Measurements from ENCODE around the gene CDC42BPG. TPM values are rescaled to one million over a fixed set of nuclear protein-coding genes. Genes with fewer than 3 reads are reported as not detected.

Gene CDC42BPG
- total RNA-seq, 1 experiment from 2014 or later, result 3.7 TPM

- CTCF ChIA-PET, result interaction anchor here (0.6 to 0.9 kb wide), 5 partner anchors 15 to 720 kb away, joined by 3 to 5 read pairs (median 3); no protein-coding TSS in a partner anchor
- Mint-ChIP-seq H3K4me1 (ENCODE audit: insufficient read depth, unreplicated experiment) (no peaks in the 10 kb centered on the region), H3K9me3 (ENCODE audit: unreplicated experiment) (no peaks in the 10 kb centered on the region), H3K27ac (ENCODE audit: low read depth, unreplicated experiment) (no peak overlapping the region), H3K36me3 (ENCODE audit: insufficient read depth, unreplicated experiment) (peaks cover 11% of the 10 kb centered on the region), H3K27me3 (ENCODE audit: insufficient read depth, unreplicated experiment) (no peaks in the 10 kb centered on the region), H3K4me3 (ENCODE audit: unreplicated experiment) (no peak overlapping the region)
- intact Hi-C loops (cut with micrococcal nuclease), result no loop called here
- DNase-seq (ENCODE audit: unreplicated experiment), result no peak
- no peak for TF ChIP-seq CTCF (IDR thresholded peaks at IDR 0.05; ENCODE audit: unreplicated experiment)
- no TSS peak for BruUV-seq (replicated peaks)
- POLR2A ChIA-PET, result no interaction called here
These were observed 14.8 kb downstream of the CDC42BPG start for GRCh38 chr11:64829536-64830251.

GRCh38 chr11:64827451-64827839 lies 17.0 kb downstream of the CDC42BPG start:
- TF ChIP-seq CTCF (IDR thresholded peaks at IDR 0.05; ENCODE audit: unreplicated experiment), result no peak
- H3K4me1 Mint-ChIP-seq (ENCODE audit: insufficient read depth, unreplicated experiment), result no peaks in the 10 kb centered on the region
- BruUV-seq (replicated peaks), result no TSS peak
- CTCF ChIA-PET, result interaction anchor here (0.7 to 0.8 kb wide), 2 partner anchors 9 to 238 kb away, joined by 3 to 8 read pairs; no protein-coding TSS in a partner anchor
- no peaks in the 10 kb centered on the region for H3K9me3 Mint-ChIP-seq (ENCODE audit: unreplicated experiment)
- H3K4me3 Mint-ChIP-seq (ENCODE audit: unreplicated experiment), result no peak overlapping the region
- DNase-seq (ENCODE audit: unreplicated experiment), result no peak
- intact Hi-C loops (cut with micrococcal nuclease), result no loop called here
- no peak overlapping the region for H3K27ac Mint-ChIP-seq (ENCODE audit: low read depth, unreplicated experiment)
- H3K27me3 Mint-ChIP-seq (ENCODE audit: insufficient read depth, unreplicated experiment), result no peaks in the 10 kb centered on the region
- peaks cover 11% of the 10 kb centered on the region for H3K36me3 Mint-ChIP-seq (ENCODE audit: insufficient read depth, unreplicated experiment)
- POLR2A ChIA-PET, result interaction anchor here (0.8 kb wide), 2 partner anchors 8 to 334 kb away, joined by 3 read pairs; no protein-coding TSS in a partner anchor

- Mint-ChIP-seq H3K4me1 (ENCODE audit: insufficient read depth, unreplicated experiment) (no peaks in the 10 kb centered on the region), H3K9me3 (ENCODE audit: unreplicated experiment) (no peaks in the 10 kb centered on the region), H3K36me3 (ENCODE audit: insufficient read depth, unreplicated experiment) (peaks cover 11% of the 10 kb centered on the region), H3K27ac (ENCODE audit: low read depth, unreplicated experiment) (no peak overlapping the region), H3K27me3 (ENCODE audit: insufficient read depth, unreplicated experiment) (no peaks in the 10 kb centered on the region), H3K4me3 (ENCODE audit: unreplicated experiment) (no peak overlapping the region)
- CTCF ChIA-PET, result interaction anchor here (0.7 to 0.8 kb wide), 2 partner anchors 9 to 239 kb away, joined by 3 to 8 read pairs; no protein-coding TSS in a partner anchor
- intact Hi-C loops (cut with micrococcal nuclease), result no loop called here
- no TSS peak for BruUV-seq (replicated peaks)
- no peak for TF ChIP-seq CTCF (IDR thresholded peaks at IDR 0.05; ENCODE audit: unreplicated experiment)
- POLR2A ChIA-PET, result interaction anchor here (0.8 kb wide), 2 partner anchors 8 to 335 kb away, joined by 3 read pairs; no protein-coding TSS in a partner anchor
- no peak for DNase-seq (ENCODE audit: unreplicated experiment)
These were observed 17.6 kb downstream of the CDC42BPG start for GRCh38 chr11:64826578-64827450.

GRCh38 chr11:64826062-64826461 lies 18.4 kb downstream of the CDC42BPG start:
- no peak for DNase-seq (ENCODE audit: unreplicated experiment)
- ChIA-PET CTCF (interaction anchor here (0.5 kb wide), 1 partner anchor 180 kb away, joined by 3 read pairs; no protein-coding TSS in a partner anchor), POLR2A (interaction anchor here (1.1 kb wide), 1 partner anchor 9 kb away, joined by 3 read pairs; no protein-coding TSS in a partner anchor)
- Mint-ChIP-seq H3K27ac (ENCODE audit: low read depth, unreplicated experiment) (no peak overlapping the region), H3K4me3 (ENCODE audit: unreplicated experiment) (no peak overlapping the region), H3K36me3 (ENCODE audit: insufficient read depth, unreplicated experiment) (peaks cover 8% of the 10 kb centered on the region), H3K9me3 (ENCODE audit: unreplicated experiment) (no peaks in the 10 kb centered on the region), H3K27me3 (ENCODE audit: insufficient read depth, unreplicated experiment) (no peaks in the 10 kb centered on the region), H3K4me1 (ENCODE audit: insufficient read depth, unreplicated experiment) (no peaks in the 10 kb centered on the region)
- intact Hi-C loops (cut with micrococcal nuclease), result no loop called here
- no peak for TF ChIP-seq CTCF (IDR thresholded peaks at IDR 0.05; ENCODE audit: unreplicated experiment)
- no TSS peak for BruUV-seq (replicated peaks)

All from MCF 10A (cell line).